Esophagus muscularis mucosa (tissue), 4 donors: Measurements from ENCODE around the gene KLK14. TPM values are rescaled to one million over a fixed set of nuclear protein-coding genes. Genes with fewer than 3 reads are reported as not detected.

ENCODE experiments used
- DNase-seq: peaks from one replicate; pipeline ENCODE4 v3.0.0-alpha.2; 2017; ENCODE audit errors: extremely low spot score
- H3K27ac ChIP-seq, 4 donors: fragments of 200-600 bp; sonication (generic); replicated peaks in 1 of 4; 1 replicate in 3 of 4; 2 replicates in 1 of 4; pipeline ENCODE4 v1.5.1; 2016 to 2019; ENCODE audit warnings: mild to moderate bottlenecking in 1 of 4
- H3K27me3 ChIP-seq, 4 donors: fragments of 200-600 bp; sonication (generic); one replicate each; pipeline versions ENCODE4 v1.5.1 to v1.6.0; 2016 to 2019
- H3K36me3 ChIP-seq, 4 donors: fragments of 200-600 bp; sonication (generic); one replicate each; pipeline ENCODE4 v1.5.1; 2016 to 2019
- H3K4me1 ChIP-seq, 4 donors: fragments of 200-600 bp; sonication (generic); one replicate each; pipeline ENCODE4 v1.5.1; 2016 to 2019
- H3K4me3 ChIP-seq, 4 donors: fragments of 200-600 bp; sonication (generic); 1 replicate in 2 of 4; 2 replicates in 2 of 4; pipeline ENCODE4 v1.5.1; 2016 to 2019; ENCODE audit warnings: mild to moderate bottlenecking in 4 of 4, moderate library complexity in 1 of 4
- H3K9me3 ChIP-seq, 4 donors: fragments of 200-600 bp; sonication (generic); 1 replicate in 3 of 4; 2 replicates in 1 of 4; pipeline ENCODE4 v1.5.1; 2016 to 2019
- CTCF ChIP-seq, 3 experiments: fragments of 200-600 bp in 2 of 3; fragments of 450-650 bp in 1 of 3; sonication (generic) in 2 of 3; IDR thresholded peaks; one replicate each; pipeline ENCODE4 v1.5.1; 2017 to 2019; ENCODE audit warnings: antibody characterized with exemption in 3 of 3, mild to moderate bottlenecking in 2 of 3, moderate library complexity in 1 of 3
- EP300 ChIP-seq: sonication (generic); formaldehyde crosslinking; IDR thresholded peaks from one replicate; pipeline ENCODE4 v1.6.1; 2017; ENCODE audit warnings: antibody characterized with exemption
- POLR2A ChIP-seq: fragments of 450-650 bp; IDR thresholded peaks from one replicate; pipeline ENCODE4 v1.6.1; 2017; ENCODE audit warnings: antibody characterized with exemption, moderate library complexity, mild to moderate bottlenecking, low read depth
- POLR2AphosphoS5 ChIP-seq, 2 donors: sonication (generic); formaldehyde crosslinking; IDR thresholded peaks; one replicate each; pipeline ENCODE4 v1.6.1; 2017; ENCODE audit warnings: antibody characterized with exemption in 2 of 2
- WGBS: methylation state at CpG from one replicate; pipeline ENCODE4 v1.1.5; 2018; 5-methylcytosine and 5-hydroxymethylcytosine counted together
- intact Hi-C: fragments of 100-400 bp; cut with DNase I; formaldehyde crosslinking; loops from one replicate; pipeline ENCODE4 v1.15.1; 2023
- total RNA-seq, 4 donors: library from RNA; depleted of rRNA; stranded (reverse); fragments of >200 nt; gene quantifications; one replicate each; pipeline versions ENCODE4 v1.1.0 to v1.2.1, GENCODE V29; 2016

Gene KLK14
- total RNA-seq, 4 donors from 2014 or later, result 0.52 TPM; not detected in 3

- Histone ChIP-seq H3K27me3 (peaks cover 0 to 53% (median 0%) of the 10 kb centered on the region in 4 donors), H3K4me3 (no peak overlapping the region), H3K36me3 (no peaks in the 10 kb centered on the region), H3K4me1 (no peaks in the 10 kb centered on the region), H3K9me3 (peaks cover 0 to 19% (median 15%) of the 10 kb centered on the region in 4 donors), H3K27ac (no peak overlapping the region)
- no peak for DNase-seq
- intact Hi-C loops, result no loop called here
- TF ChIP-seq POLR2A, result no peak
- 78% methylated on average over 5 of the region's 5 CpGs for WGBS
These were observed 6.7 kb downstream of the KLK14 start for GRCh38 chr19:51075998-51076397.

- intact Hi-C loops, result no loop called here
- 54% methylated on average over 4 of the region's 4 CpGs for WGBS
- H3K4me3 ChIP-seq, result no peak overlapping the region
- DNase-seq, result no peak
- H3K27ac ChIP-seq, result no peak overlapping the region
- H3K36me3 ChIP-seq, result no peaks in the 10 kb centered on the region
- peaks cover 0 to 41% (median under 1%) of the 10 kb centered on the region in 4 donors for H3K27me3 ChIP-seq
- no peaks in the 10 kb centered on the region for H3K4me1 ChIP-seq
- peaks cover 0 to 19% (median 15%) of the 10 kb centered on the region in 4 donors for H3K9me3 ChIP-seq
- TF ChIP-seq EP300 (no peak), POLR2A (no peak)
These were observed 11.6 kb downstream of the KLK14 start for GRCh38 chr19:51071095-51071405.

- DNase-seq, result no peak
- 75% methylated on average over 4 of the region's 5 CpGs for WGBS
- intact Hi-C loops, result no loop called here
- H3K27me3 ChIP-seq, result peaks cover 0 to 41% (median 3%) of the 10 kb centered on the region in 4 donors
- no peaks in the 10 kb centered on the region for H3K36me3 ChIP-seq
- H3K9me3 ChIP-seq, result peaks cover 0 to 19% (median 15%) of the 10 kb centered on the region in 4 donors
- TF ChIP-seq EP300 (no peak), POLR2A (no peak), CTCF (IDR thresholded peaks at IDR 0.05) (no peak), POLR2AphosphoS5 (IDR thresholded peaks at IDR 0.05) (no peak)
- no peak overlapping the region for H3K4me3 ChIP-seq
- H3K4me1 ChIP-seq, result peaks cover 0 to under 1% (median 0%) of the 10 kb centered on the region in 4 donors
- no peak overlapping the region for H3K27ac ChIP-seq
These were observed 12.2 kb downstream of the KLK14 start for GRCh38 chr19:51070334-51071094.

- peaks cover 0 to 57% (median 11%) of the 10 kb centered on the region in 4 donors for H3K27me3 ChIP-seq
These were observed 16.1 kb downstream of the KLK14 start for GRCh38 chr19:51066393-51067186.

More at GRCh38 chr19:51066393-51067186, 16.1 kb downstream of the KLK14 start:
- no peak overlapping the region for H3K4me3 ChIP-seq
- no peaks in the 10 kb centered on the region for H3K9me3 ChIP-seq
- H3K36me3 ChIP-seq, result no peaks in the 10 kb centered on the region
- DNase-seq, result no peak
- 62% methylated on average over 7 of the region's 7 CpGs for WGBS
- intact Hi-C loops, result no loop called here
- H3K4me1 ChIP-seq, result peaks cover 4 to 11% (median 8%) of the 10 kb centered on the region in 4 donors
- no peak overlapping the region for H3K27ac ChIP-seq
- TF ChIP-seq POLR2AphosphoS5 (IDR thresholded peaks at IDR 0.05) (no peak), CTCF (IDR thresholded peaks at IDR 0.05) (no peak), POLR2A (no peak), EP300 (no peak)
